T1000 (cell line): ENCODE data around the gene ORM2.
A peak's percentile ranks its signal among the peaks of the same experiment; 100 is the strongest.
"Not testable (repeated sequence)": the region's sequence is repeated elsewhere in the genome, so short reads cannot be mapped to it uniquely, and the experiment has no call there.

Experiments
- DNase-seq: peaks from one replicate; lab custom pipeline; 2025; ENCODE audit warnings: mixed read lengths; lab: John Stamatoyannopoulos, UW

Gene ORM2

DNA sequence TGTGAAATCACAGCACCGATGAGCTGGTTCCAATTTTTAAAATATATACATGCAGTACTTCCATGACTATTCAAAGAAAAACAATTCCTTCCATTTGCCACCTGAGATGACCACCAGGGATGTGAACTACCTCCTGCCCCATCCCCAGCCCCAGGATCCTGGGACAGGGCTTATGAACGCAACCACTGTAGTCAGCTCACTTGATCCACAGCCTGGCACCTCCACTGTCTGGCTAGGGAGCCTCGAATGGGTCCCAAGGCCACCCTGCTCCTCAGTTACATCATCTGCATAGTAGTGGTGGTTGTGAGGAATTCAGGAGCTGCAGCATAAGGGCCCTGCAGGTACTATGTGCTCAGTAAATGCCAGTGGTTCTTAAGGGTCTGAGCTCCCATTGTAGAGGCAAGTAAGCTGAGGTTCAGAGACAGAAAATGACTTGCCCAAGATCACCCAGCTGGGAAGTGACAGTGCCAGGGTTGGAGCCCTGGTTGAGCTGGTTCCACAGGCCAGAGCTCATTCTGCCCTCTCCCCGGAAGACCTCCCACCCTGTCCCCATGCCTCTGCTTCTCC is 2.9 kb downstream of the ORM2 start:
- DNase-seq, result not testable (repeated sequence)

DNA sequence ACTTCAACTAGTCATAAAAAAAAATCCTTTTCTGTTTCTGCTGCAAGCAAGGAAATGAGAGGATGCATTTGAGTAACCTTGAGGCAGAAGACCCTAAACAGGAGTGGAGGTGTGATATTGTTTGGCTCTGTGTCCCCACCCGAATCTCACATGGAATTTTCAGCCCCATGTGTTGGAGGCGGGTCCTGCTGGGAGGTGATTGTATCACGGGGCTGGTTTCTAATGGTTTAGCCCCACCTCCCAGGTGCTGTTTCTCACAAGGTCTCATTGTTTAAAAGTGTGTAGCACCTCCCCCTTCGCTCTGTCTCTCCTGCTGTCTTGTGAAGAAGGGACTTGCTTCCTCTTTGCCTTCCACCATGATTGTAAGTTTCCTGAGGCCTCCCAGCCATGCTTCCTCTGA is 4.0 kb downstream of the ORM2 start:
- not testable (repeated sequence) for DNase-seq

GRCh38 chr9:114334490-114334889 is 4.8 kb downstream of the ORM2 start:
- no peak for DNase-seq

- DNase-seq, result no peak
Measured at GRCh38 chr9:114335745-114336144, 6.1 kb downstream of the ORM2 start.

DNA sequence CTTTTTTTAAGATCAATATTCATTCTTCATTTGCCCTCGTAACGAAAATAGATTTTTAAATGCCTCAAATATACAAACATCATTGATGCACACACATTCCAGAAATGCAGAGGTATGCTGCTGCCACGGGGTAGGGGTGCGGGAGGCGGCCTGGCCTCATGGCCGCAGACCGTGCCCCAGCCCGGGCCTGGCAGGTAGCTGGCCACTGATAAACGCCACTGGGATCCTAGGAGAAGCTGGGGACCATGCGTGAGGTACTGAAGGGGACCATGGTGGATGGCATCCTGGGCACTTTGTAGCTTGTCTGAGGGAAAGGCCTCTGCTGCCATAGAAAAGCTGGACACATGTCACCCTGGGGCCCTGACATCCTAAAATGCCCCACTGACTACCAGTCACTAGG is 6.5 kb downstream of the ORM2 start:
- DNase-seq, result no peak

- no peak for DNase-seq
Measured at GRCh38 chr9:114336699-114337395, 7.2 kb downstream of the ORM2 start.

- no peak for DNase-seq
Measured at GRCh38 chr9:114338187-114338586, 8.5 kb downstream of the ORM2 start.

DNA sequence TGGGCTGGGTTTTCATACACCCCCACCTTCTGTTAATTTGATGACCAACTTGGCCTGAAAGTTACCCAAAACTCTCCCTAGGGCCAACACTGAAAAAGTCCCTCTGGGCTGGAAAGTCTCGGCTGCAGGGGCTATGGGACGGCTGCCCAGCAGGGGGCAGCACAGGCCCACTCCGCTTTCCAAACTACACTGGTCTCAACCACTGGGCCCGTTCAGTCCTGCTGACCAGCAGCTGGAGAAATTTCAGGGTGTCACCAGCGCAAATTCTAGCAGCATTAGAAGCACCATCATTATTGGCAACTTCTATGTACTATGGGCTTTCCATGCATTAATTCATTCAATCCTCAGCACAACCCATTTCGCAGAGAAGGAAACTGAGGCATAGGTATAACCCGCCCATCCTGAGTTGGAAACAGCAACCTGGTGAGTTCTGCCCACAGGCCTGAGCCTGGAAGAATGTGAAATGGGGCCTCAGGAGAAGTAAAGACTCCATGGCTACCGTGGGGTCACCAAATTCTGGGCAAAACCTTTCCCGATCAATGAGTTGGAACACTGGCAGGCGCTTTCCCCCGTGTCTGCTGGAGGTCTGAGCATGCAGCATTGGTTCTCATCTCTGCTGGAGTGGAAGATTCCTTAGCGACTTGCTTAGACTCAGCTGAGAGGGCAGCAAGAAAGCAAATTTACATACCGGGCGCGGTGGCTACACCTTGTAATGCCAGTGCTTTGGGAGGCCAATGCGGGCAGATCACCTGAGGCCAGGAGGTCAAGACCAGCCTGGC is 9.7 kb downstream of the ORM2 start:
- DNase-seq, result peak; percentile 44

- DNase-seq, result no peak
Measured at GRCh38 chr9:114341152-114341830, 11.6 kb downstream of the ORM2 start.

- no peak for DNase-seq
Measured at GRCh38 chr9:114341991-114342390, 12.3 kb downstream of the ORM2 start.

- no peak for DNase-seq
Measured at GRCh38 chr9:114342755-114343440, 13.2 kb downstream of the ORM2 start.

- DNase-seq, result no peak
Measured at GRCh38 chr9:114343471-114344187, 14.0 kb downstream of the ORM2 start.

GRCh38 chr9:114344188-114344566 is 14.5 kb downstream of the ORM2 start:
- no peak for DNase-seq

DNA sequence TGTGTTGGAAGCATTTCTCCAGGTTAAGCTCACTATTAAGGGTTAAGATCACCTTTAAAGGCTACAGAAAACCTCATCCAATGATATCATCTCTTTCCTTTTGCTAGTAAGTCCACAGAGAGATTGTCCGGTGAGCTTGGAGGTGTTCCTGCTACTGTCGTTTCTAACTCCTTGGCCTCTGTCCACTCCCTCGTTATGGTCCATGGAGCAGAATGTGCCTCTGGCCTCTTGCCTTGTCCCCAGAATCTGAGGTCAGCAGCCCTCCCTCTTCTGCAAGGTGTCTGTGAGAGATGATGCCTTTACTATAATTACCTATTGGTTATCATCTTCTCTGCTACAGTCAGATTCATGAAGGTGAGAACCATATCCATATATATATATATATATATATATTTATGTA is 15.0 kb downstream of the ORM2 start:
- DNase-seq, result no peak

DNA sequence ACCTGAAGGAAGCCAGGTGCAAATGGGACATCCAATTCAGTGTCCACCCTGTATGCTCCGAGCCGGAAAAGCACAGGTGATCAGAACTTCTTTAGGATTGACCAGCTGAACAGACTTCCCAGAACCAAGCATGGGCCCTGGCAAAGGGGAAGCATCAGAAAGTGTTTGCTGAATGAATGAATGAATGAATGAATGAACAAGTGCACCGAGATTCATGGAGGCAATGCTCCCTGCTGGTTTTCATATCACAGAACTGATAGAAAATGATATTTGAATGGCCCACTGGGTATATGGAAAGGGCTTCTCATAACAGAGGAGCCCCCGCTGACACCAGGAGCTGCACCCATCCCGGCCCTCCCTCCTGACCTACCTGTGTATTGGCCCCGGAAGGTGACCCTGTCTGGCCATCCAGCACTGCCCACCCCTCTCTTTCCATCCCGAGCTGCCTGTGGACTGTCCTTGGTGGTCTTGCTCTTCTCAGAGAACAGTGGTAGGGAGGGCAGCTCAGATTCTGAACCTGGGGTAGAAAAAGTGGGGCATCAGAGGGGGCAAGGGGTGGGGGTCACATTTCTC is 15.9 kb downstream of the ORM2 start:
- no peak for DNase-seq

DNA sequence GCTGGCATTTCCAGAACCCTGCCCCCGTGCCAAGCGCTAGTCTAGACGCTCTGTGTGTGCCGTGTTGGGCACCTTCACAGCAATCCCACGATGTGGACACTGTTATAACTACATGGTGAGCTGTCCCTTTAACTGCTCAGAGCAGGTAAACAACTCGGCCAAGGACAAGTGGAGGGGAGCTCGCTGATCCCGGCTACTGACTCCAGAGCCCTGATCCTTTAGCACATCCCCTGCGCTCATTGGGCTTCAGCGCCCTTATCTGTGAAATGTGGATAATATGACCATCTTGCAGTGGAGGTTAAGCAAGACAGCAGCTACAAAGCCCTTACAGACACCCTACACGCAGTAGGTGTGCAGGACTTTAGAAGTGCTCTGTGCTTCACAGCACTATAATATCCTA is 16.5 kb downstream of the ORM2 start:
- no peak for DNase-seq

DNA sequence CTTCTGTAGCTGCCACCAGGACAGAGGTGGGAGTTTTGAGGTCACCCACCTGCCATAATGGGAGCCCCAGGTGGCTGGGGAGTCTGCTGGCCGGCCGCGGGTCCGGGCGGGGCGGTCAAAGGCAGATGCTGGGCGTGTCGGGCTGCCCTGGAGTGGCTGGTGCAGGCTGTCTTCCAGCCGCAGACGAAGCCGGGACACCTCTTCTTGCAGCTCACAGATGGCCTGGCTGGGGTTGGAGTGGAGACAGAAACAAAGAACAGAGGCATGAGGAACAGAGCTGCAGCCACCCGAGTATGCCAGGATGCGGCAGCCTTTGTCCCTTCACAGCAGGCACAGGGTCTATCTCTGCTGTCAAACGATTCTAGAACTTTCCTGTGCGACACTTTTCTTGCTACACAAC is 18.0 kb downstream of the ORM2 start:
- no peak for DNase-seq

DNA sequence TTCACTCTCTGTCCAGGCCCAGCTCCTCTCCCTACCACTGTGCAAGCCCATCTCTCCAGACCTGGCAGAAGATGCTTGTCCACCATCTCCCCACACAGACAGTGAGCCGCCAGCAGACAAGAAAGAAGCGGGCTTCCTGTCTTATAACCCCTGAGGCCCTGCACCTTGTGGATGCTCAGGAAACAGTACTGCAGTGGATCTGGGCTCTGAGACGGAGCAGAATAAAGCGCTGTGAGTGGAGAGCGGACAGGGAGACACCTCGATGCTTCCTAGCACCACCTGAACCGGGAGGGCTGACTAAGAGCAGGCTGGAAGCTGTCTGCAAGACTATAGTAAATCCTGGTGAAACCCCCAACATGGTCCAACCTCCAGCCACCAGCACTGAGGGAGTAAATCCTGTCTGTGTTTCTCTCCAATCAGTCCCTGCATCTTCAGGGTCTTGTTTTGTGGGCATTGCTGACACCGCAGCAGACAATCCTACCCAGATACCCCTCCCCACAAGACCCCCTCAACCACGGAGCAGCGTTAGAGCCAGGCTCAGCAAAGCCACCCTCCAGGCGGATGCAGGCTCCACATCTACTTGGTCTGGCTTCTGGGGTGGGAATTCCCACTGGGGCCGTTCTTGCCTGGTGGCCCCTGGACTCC is 18.7 kb downstream of the ORM2 start:
- DNase-seq, result no peak

GRCh38 chr9:114348906-114349482 is 19.3 kb downstream of the ORM2 start:
- DNase-seq, result peak; percentile 94
